ENCODE data around the gene BCO2. TPM values are rescaled to one million over a fixed set of nuclear protein-coding genes. Genes with fewer than 3 reads are reported as not detected.

The BCO2 gene
- total RNA-seq, 1 donor from 2014 or later, result 1.5 TPM

- DNase-seq (ENCODE audit: extremely low spot score, unreplicated experiment), result no peak
- TF ChIP-seq CTCF (IDR thresholded peaks at IDR 0.05), result no peak
- no peak overlapping the region for H3K27ac Mint-ChIP-seq (ENCODE audit: unreplicated experiment)
- no peak overlapping the region for H3K4me3 Mint-ChIP-seq (ENCODE audit: unreplicated experiment)
- H3K9me3 Mint-ChIP-seq (ENCODE audit: unreplicated experiment), result no peaks in the 10 kb centered on the region
- H3K4me1 Mint-ChIP-seq (ENCODE audit: unreplicated experiment), result peaks cover 31% of the 10 kb centered on the region
- peaks cover 49% of the 10 kb centered on the region for H3K36me3 Mint-ChIP-seq (ENCODE audit: unreplicated experiment)
- no peaks in the 10 kb centered on the region for H3K27me3 Mint-ChIP-seq (ENCODE audit: unreplicated experiment)
Observed at GRCh38 chr11:112231952-112232351, 56.6 kb downstream of the BCO2 start.

GRCh38 chr11:112235750-112236390 lies 60.6 kb downstream of the BCO2 start:
- no peak overlapping the region for H3K27ac Mint-ChIP-seq (ENCODE audit: unreplicated experiment)
- H3K27me3 Mint-ChIP-seq (ENCODE audit: unreplicated experiment), result no peaks in the 10 kb centered on the region
- no peaks in the 10 kb centered on the region for H3K4me1 Mint-ChIP-seq (ENCODE audit: unreplicated experiment)
- no peak for TF ChIP-seq CTCF (IDR thresholded peaks at IDR 0.05)
- no peak overlapping the region for H3K4me3 Mint-ChIP-seq (ENCODE audit: unreplicated experiment)
- no peak for DNase-seq (ENCODE audit: extremely low spot score, unreplicated experiment)
- peaks cover 4% of the 10 kb centered on the region for H3K9me3 Mint-ChIP-seq (ENCODE audit: unreplicated experiment)
- H3K36me3 Mint-ChIP-seq (ENCODE audit: unreplicated experiment), result peaks cover 51% of the 10 kb centered on the region

GRCh38 chr11:112237451-112237850 lies 62.1 kb downstream of the BCO2 start:
- no peak overlapping the region for H3K4me3 Mint-ChIP-seq (ENCODE audit: unreplicated experiment)
- TF ChIP-seq CTCF (IDR thresholded peaks at IDR 0.05), result no peak
- H3K27me3 Mint-ChIP-seq (ENCODE audit: unreplicated experiment), result no peaks in the 10 kb centered on the region
- DNase-seq (ENCODE audit: extremely low spot score, unreplicated experiment), result no peak
- H3K36me3 Mint-ChIP-seq (ENCODE audit: unreplicated experiment), result peaks cover 51% of the 10 kb centered on the region
- peaks cover 5% of the 10 kb centered on the region for H3K9me3 Mint-ChIP-seq (ENCODE audit: unreplicated experiment)
- H3K4me1 Mint-ChIP-seq (ENCODE audit: unreplicated experiment), result no peaks in the 10 kb centered on the region
- peak overlapping the region; percentile 7 for H3K27ac Mint-ChIP-seq (ENCODE audit: unreplicated experiment)

- no peak for TF ChIP-seq CTCF (IDR thresholded peaks at IDR 0.05)
- DNase-seq (ENCODE audit: extremely low spot score, unreplicated experiment), result no peak
- no peaks in the 10 kb centered on the region for H3K4me1 Mint-ChIP-seq (ENCODE audit: unreplicated experiment)
- H3K27me3 Mint-ChIP-seq (ENCODE audit: unreplicated experiment), result no peaks in the 10 kb centered on the region
- no peak overlapping the region for H3K27ac Mint-ChIP-seq (ENCODE audit: unreplicated experiment)
- H3K9me3 Mint-ChIP-seq (ENCODE audit: unreplicated experiment), result peaks cover 5% of the 10 kb centered on the region
- peaks cover 57% of the 10 kb centered on the region for H3K36me3 Mint-ChIP-seq (ENCODE audit: unreplicated experiment)
- H3K4me3 Mint-ChIP-seq (ENCODE audit: unreplicated experiment), result no peak overlapping the region
Observed at GRCh38 chr11:112238041-112238440, 62.7 kb downstream of the BCO2 start.

GRCh38 chr11:112241486-112241885 lies 66.2 kb downstream of the BCO2 start:
- no peak for TF ChIP-seq CTCF (IDR thresholded peaks at IDR 0.05)
- Mint-ChIP-seq H3K27ac (ENCODE audit: unreplicated experiment) (no peak overlapping the region), H3K9me3 (ENCODE audit: unreplicated experiment) (peaks cover 30% of the 10 kb centered on the region), H3K36me3 (ENCODE audit: unreplicated experiment) (peaks cover 52% of the 10 kb centered on the region), H3K4me3 (ENCODE audit: unreplicated experiment) (no peak overlapping the region), H3K4me1 (ENCODE audit: unreplicated experiment) (no peaks in the 10 kb centered on the region), H3K27me3 (ENCODE audit: unreplicated experiment) (no peaks in the 10 kb centered on the region)
- no peak for DNase-seq (ENCODE audit: extremely low spot score, unreplicated experiment)

Measured in osteocyte (in vitro differentiated cells).